Large intestine (tissue), 3 donors: ENCODE data around the gene SHANK1. TPM values are rescaled to one million over a fixed set of nuclear protein-coding genes. Genes with fewer than 3 reads are reported as not detected.
"Not testable (repeated sequence)": the region's sequence is repeated elsewhere in the genome, so short reads cannot be mapped to it uniquely, and the experiment has no call there.

Experiments used
- DNase-seq, 2 donors: peaks; one replicate each; pipeline versions ENCODE4 v3.0.0 to v3.0.0-alpha.2; 2013
- H3K27ac ChIP-seq: one replicate; pipeline ENCODE4 v1.5.1; 2013; ENCODE audit warnings: low read length
- H3K27me3 ChIP-seq: 2 replicates; pipeline ENCODE4 v1.6.1; 2013; ENCODE audit warnings: low read length; ENCODE audit not compliant: control insufficient read depth, insufficient read depth
- H3K36me3 ChIP-seq: 2 replicates; pipeline ENCODE4 v1.6.1; 2013; ENCODE audit warnings: low read length; ENCODE audit not compliant: control insufficient read depth, insufficient read depth
- H3K4me1 ChIP-seq: one replicate; pipeline ENCODE4 v1.6.1; 2013; ENCODE audit warnings: low read length; ENCODE audit not compliant: control insufficient read depth, insufficient read depth
- H3K4me3 ChIP-seq: one replicate; pipeline ENCODE4 v1.5.1; 2013; ENCODE audit warnings: low read length
- H3K9me3 ChIP-seq: one replicate; pipeline ENCODE4 v1.6.1; 2013; ENCODE audit warnings: mild to moderate bottlenecking, low read depth, low read length, moderate library complexity; ENCODE audit not compliant: control insufficient read depth
- WGBS: methylation state at CpG from one replicate; pipeline ENCODE4 v1.1.5; 2013; ENCODE audit warnings: low lambda C conversion rate; ENCODE audit not compliant: insufficient coverage; 5-methylcytosine and 5-hydroxymethylcytosine counted together
- polyA plus RNA-seq: library from polyadenylated mRNA; unstranded; fragments of 120-200 nt; gene quantifications from one replicate; pipeline ENCODE4 v1.2.1, GENCODE V29; 2013

The SHANK1 gene
- polyA plus RNA-seq, 1 donor = 3.2 TPM

DNA sequence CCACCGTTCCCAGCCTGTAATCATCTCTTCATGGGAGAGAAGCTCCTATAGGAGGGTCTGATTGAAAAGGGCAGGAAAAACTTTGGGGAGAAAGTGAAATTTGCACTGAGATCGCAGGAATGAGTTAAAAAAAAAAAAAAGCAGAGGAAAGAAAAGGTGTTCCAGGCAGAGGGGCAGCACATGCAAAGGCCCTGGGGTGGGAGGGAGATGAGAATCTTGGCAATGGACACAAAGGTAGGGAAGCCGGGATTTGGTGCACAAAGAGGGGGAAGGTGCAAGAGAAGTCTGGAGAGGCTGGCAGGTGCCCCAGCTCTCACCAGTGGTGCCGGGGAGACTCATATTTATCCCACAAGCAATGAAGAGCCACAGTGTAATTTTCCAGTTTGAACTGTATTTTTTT, 34.3 kb upstream of the SHANK1 start:
- 73% methylated on average over 2 of the region's 4 CpGs for WGBS
- Histone ChIP-seq H3K4me1 (no peaks in the 10 kb centered on the region), H3K4me3 (no peak overlapping the region), H3K36me3 (no peaks in the 10 kb centered on the region), H3K9me3 (no peaks in the 10 kb centered on the region), H3K27me3 (no peaks in the 10 kb centered on the region), H3K27ac (no peak overlapping the region)
- no peak for DNase-seq

DNA sequence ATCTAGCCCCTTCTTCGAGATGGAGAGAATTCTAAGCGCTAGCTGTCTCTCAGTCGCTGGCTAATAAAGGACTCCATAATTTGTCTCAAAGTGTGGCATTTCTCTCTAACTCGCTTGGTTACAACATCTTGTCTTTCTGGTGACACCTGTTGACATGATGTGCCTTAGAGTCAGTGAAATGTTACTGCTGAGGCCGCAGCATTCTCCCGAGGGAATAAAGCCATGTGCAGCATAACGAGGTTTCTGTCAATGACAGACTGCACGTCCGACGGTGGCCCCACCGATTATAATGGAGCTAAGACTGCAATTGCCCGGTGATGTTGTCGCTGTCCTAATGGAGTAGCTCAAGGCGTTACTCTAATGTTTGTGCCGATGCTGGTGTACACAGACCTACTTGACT, 30.4 kb upstream of the SHANK1 start:
- Histone ChIP-seq H3K4me3 (no peak overlapping the region), H3K9me3 (no peaks in the 10 kb centered on the region), H3K4me1 (no peaks in the 10 kb centered on the region), H3K36me3 (no peaks in the 10 kb centered on the region), H3K27me3 (no peaks in the 10 kb centered on the region), H3K27ac (no peak overlapping the region)
- no peak for DNase-seq
- 20% methylated on average over 1 of the region's 15 CpGs for WGBS

DNA sequence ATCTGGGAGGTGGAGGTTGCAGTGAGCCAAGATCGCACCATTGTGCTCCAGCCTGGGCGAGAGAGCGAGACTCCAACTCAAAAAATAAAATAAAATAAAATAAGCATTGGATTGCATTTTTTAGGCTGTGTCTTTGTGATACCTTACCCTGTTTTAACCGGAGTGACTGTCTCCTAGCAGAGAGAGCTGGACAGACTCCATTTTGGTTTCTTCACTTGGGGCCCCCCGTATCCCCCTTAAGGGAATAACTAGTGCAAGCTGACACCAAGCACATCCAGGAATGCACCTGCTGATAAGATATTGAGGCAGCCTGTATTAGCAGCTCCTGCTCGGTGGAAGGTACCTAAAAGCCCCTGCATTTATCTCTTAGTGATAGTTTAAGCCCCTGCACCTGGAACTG, 29.9 kb upstream of the SHANK1 start:
- no peak for DNase-seq
- no peaks in the 10 kb centered on the region for H3K4me1 ChIP-seq
- no peaks in the 10 kb centered on the region for H3K9me3 ChIP-seq
- H3K27me3 ChIP-seq = no peaks in the 10 kb centered on the region
- H3K27ac ChIP-seq = no peak overlapping the region
- no peaks in the 10 kb centered on the region for H3K36me3 ChIP-seq
- no peak overlapping the region for H3K4me3 ChIP-seq
- no CpG with 5 or more reads among the region's 6 CpGs for WGBS

DNA sequence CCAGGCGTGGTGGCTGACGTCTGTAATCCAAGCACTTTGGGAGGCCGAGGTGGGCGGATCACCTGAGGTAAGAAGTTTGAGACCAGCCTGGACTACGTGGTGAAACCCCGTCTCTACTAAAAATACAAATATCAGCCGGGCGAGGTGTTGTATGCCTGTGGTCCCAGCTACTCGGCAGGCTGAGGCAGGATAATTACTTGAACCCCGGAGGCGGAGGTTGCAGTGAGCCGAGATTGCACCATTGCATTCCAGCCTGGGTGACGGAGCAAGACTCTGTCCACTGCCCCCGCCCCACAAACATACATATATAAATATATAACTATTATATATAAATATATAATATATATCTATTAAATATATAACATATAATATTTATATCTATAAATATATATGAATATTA, 27.5 kb upstream of the SHANK1 start:
- not testable (repeated sequence) for H3K4me3 ChIP-seq, H3K36me3 ChIP-seq, H3K4me1 ChIP-seq, H3K9me3 ChIP-seq, H3K27me3 ChIP-seq, H3K27ac ChIP-seq, DNase-seq
- WGBS = 100% methylated on average over 2 of the region's 14 CpGs

DNA sequence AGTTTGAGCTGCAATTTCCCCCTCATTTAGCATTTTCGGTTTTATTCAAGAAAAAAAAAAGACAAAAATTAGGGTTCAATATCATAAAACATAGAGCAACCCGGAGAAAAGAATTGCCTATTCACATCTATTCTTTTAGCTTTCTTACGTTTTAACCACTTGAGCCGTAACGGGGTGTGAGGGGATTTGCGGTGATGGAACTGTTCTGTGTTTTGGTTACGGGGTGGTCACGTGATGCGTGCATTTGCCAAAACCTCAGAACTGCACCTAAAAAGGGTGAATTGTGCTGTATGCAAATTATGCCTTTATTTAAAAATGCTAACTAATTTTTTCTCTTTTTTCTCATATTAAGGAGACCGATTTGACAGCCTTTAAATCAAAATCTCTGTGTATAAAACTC, 25.6 kb upstream of the SHANK1 start:
- no peak overlapping the region for H3K27ac ChIP-seq
- no peaks in the 10 kb centered on the region for H3K36me3 ChIP-seq
- no peaks in the 10 kb centered on the region for H3K9me3 ChIP-seq
- WGBS = 92% methylated on average over 2 of the region's 10 CpGs
- no peak for DNase-seq
- no peaks in the 10 kb centered on the region for H3K4me1 ChIP-seq
- no peak overlapping the region for H3K4me3 ChIP-seq
- H3K27me3 ChIP-seq = peaks cover 4% of the 10 kb centered on the region

DNA sequence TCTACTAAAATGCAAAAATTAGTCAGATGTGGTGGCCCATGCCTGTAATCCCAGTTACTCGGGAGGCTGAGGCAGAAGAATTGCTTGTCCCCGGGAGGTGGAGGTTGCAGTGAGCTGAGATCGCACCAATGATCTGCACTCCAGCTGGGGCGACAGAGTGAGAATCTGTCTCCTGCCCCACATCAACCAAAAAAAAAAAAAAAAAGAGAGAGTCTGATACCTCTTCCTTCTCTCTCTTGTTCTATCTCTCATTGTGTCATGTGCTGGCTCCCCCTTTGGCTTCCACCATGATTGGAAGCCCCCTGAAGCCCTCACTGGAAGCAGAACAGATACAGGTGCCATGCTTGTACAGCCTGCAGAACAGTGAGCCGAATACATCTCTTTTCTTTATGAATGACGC, 23.9 kb upstream of the SHANK1 start:
- H3K27me3 ChIP-seq = peaks cover 11% of the 10 kb centered on the region
- no peaks in the 10 kb centered on the region for H3K9me3 ChIP-seq
- no peaks in the 10 kb centered on the region for H3K4me1 ChIP-seq
- H3K27ac ChIP-seq = no peak overlapping the region
- no peaks in the 10 kb centered on the region for H3K36me3 ChIP-seq
- no peak overlapping the region for H3K4me3 ChIP-seq
- no peak for DNase-seq
- WGBS = no CpG with 5 or more reads among the region's 6 CpGs

DNA sequence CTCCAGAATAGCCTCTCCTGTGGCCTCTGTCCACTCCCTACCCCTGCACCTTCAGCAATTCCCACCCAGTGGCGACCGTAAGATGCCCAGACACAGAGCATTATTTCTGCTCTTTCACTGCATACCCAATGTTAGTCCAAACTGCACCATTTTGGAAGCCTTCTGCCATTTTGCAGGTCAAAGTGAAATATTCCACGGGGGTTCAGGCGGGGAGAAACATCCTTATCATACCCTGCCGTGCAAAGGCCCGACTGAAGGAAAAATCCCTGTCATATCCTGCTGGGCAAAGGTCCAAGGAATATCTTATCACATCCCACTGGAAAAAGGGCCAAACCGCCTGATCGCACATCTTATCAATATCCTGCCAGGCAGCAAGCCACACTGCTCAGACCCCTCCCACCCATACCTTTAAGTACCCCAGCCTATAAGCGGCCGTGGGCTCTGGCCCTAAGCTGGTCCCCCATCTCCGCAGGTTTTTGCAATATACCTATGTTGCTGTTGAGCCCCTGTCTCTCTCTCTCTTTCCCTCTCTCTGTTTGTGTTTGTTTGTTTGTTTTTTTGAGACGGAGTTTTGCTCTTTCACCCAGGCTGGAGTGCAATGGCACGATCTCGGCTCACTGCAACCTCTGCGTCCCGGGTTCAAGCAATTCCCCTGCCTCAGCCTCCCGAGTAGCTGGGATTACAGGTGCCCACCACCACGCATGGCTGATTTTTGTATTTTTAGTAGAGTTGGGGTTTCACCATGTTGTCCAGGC, 21.8 kb upstream of the SHANK1 start:
- Histone ChIP-seq H3K9me3 (no peaks in the 10 kb centered on the region), H3K4me1 (no peaks in the 10 kb centered on the region), H3K4me3 (no peak overlapping the region), H3K36me3 (no peaks in the 10 kb centered on the region), H3K27me3 (peaks cover 11% of the 10 kb centered on the region), H3K27ac (no peak overlapping the region)
- peak in 1 of 2 donors; percentile 50 for DNase-seq
- WGBS = 80% methylated on average over 2 of the region's 18 CpGs

DNA sequence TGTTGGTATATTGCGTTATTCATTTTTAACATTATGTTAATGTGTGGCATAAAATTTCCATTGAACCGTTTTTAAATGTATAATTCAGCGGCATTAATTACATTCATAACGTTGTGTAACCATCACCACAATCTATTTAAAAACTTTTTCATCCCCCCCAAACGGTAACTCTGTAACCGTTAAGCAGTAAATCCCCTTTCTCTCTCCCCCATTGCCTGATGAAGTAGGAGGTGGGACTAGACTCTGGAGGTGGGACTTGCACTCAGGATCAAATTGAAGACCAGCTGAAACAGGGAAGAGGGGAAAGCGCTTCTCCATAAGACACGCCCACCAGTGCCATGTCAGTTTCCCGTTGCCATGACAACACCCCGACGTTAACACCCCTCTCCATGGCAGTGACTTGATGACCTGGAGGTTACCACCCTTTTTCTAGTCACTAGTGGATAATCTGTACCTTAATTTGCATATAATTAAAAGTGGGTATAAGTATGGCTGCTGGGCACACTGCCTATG, 20.4 kb upstream of the SHANK1 start:
- Histone ChIP-seq H3K27ac (no peak overlapping the region), H3K4me3 (no peak overlapping the region)
- WGBS = 79% methylated on average over 5 of the region's 11 CpGs

DNA sequence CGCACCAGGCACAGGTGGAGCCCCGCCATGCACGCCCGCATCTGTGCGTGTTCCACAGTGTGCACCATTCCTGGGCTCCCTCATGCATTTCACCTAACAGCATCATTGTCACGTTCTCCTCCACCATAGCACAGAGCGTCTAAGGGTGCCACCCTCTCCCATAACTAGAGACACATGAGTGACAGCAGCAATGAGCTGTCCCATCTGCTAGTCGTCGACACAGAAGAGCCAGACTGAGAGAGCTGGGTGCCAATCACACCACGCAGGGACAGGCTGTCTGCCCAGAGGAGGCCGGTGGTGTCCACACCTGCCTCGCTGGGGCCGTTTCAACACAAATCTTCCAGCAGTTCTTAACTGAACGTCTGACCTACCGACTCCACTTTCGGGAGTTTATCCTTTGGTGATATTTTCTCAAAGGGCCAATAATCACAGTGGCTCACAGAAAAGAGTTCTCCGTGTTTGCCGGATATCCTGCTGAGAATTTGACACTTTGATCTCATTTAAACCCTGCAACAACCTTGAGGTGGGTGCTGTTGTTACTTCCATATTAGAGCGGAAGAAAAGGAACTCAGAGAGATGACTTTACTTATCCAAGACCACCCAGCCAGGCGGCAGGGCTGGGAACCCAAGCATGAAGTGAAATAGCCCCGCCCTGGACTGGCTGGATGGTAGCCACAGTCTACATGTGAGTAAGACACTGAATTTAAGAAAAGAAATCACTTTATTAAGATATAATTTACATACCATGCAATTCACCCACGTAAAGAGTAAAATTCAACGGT, 19.7 kb upstream of the SHANK1 start:
- WGBS = 81% methylated on average over 3 of the region's 23 CpGs
- Histone ChIP-seq H3K4me3 (no peak overlapping the region), H3K36me3 (no peaks in the 10 kb centered on the region), H3K4me1 (no peaks in the 10 kb centered on the region), H3K27me3 (peaks cover 15% of the 10 kb centered on the region), H3K27ac (no peak overlapping the region), H3K9me3 (no peaks in the 10 kb centered on the region)
- DNase-seq = no peak

More for the DNA sequence above, 20.4 kb upstream of the SHANK1 start:
- Histone ChIP-seq H3K9me3 (no peaks in the 10 kb centered on the region), H3K4me1 (no peaks in the 10 kb centered on the region), H3K27me3 (peaks cover 15% of the 10 kb centered on the region), H3K36me3 (no peaks in the 10 kb centered on the region)
- no peak for DNase-seq

DNA sequence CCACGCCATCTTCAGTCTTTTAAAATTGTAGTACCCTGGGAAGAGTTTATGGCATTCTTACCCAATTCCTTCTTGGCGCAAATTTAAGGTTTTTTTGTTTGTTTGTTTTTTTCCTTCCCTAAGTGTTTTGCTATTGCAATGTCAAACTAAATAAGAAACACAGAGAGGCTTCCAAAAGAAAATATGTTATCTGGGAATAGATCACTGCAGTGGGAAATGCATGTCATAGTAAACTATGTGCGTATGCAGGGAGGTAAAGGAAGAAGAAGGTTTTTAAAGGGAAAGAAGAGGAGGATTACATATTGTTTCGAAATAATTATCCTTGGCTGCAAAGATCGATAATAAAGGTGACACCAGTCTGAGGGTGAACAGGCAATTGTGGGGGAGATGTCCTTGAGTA, 16.7 kb upstream of the SHANK1 start:
- Histone ChIP-seq H3K4me3 (no peak overlapping the region), H3K9me3 (no peaks in the 10 kb centered on the region), H3K27ac (no peak overlapping the region), H3K27me3 (peaks cover 15% of the 10 kb centered on the region), H3K4me1 (no peaks in the 10 kb centered on the region), H3K36me3 (no peaks in the 10 kb centered on the region)
- DNase-seq = no peak
- WGBS = 80% methylated on average over 5 of the region's 5 CpGs
